ENCODE results near the gene IL4R. TPM values are rescaled to one million over a fixed set of nuclear protein-coding genes. Genes with fewer than 3 reads are reported as not detected.

Gene IL4R
- total and polyA plus RNA-seq, 2 of the 13 experiments (the other 11 are each of a cell fraction or from before 2014, with no cell fraction given), result 15.9 to 49.6 TPM

DNA sequence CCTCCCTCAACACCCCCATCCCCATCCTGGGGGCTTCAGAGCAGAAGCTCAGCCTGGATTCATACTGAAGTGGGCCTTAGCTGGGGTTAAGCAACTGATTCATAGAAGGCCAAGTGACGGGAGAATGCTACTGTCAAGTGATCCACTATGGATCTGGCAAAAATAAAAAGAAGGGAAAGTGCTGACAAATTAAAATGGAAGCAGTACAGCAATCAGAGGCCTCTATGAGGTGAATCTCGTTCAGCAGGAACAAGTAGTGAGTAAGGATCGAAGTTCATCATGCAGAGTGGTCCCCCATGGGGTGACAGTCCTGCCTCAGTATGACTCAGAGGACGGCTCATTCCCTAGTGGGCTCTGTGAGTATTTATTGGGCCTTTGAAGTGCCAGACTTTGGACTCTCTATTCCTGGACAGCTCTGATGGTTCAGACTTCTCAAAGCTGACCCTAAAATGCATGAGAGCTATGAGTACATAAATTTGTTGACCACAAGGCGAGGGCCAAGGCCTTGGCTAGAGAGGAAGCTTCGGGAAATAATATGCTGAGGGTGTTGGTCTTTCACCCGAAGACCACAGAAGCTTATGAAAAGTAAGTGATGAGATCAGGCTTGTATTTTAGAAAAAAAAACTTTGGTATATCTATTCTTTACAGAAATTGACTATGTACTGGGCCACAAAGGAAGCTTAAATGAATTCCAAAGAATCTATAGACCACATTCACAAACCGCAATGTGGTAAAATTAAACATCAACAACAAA lies 39.9 kb upstream of the IL4R start (continued):
- TF ChIP-seq, protein P1, sequence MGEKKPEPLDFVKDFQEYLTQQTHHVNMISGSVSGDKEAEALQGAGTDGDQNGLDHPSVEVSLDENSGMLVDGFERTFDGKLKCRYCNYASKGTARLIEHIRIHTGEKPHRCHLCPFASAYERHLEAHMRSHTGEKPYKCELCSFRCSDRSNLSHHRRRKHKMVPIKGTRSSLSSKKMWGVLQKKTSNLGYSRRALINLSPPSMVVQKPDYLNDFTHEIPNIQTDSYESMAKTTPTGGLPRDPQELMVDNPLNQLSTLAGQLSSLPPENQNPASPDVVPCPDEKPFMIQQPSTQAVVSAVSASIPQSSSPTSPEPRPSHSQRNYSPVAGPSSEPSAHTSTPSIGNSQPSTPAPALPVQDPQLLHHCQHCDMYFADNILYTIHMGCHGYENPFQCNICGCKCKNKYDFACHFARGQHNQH (CRISPR knock-in tag; IDR thresholded peaks at IDR 0.05), result peak; percentile 99
- no peak for TF ChIP-seq SRSF4 (IDR thresholded peaks at IDR 0.05; ENCODE audit: low read depth, low read length, poor library complexity, severe bottlenecking)
- TF ChIP-seq ZNF567 (CRISPR knock-in tag; IDR thresholded peaks at IDR 0.05; ENCODE audit: borderline replicate concordance), result peak; percentile 96
- TF ChIP-seq ZNF3 (CRISPR knock-in tag; IDR thresholded peaks at IDR 0.05), result no peak
- TF ChIP-seq, protein P2, sequence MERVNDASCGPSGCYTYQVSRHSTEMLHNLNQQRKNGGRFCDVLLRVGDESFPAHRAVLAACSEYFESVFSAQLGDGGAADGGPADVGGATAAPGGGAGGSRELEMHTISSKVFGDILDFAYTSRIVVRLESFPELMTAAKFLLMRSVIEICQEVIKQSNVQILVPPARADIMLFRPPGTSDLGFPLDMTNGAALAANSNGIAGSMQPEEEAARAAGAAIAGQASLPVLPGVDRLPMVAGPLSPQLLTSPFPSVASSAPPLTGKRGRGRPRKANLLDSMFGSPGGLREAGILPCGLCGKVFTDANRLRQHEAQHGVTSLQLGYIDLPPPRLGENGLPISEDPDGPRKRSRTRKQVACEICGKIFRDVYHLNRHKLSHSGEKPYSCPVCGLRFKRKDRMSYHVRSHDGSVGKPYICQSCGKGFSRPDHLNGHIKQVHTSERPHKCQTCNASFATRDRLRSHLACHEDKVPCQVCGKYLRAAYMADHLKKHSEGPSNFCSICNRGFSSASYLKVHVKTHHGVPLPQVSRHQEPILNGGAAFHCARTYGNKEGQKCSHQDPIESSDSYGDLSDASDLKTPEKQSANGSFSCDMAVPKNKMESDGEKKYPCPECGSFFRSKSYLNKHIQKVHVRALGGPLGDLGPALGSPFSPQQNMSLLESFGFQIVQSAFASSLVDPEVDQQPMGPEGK (CRISPR knock-in tag; IDR thresholded peaks at IDR 0.05), result peak; percentile 90
- TF ChIP-seq NR2F6 (IDR thresholded peaks at IDR 0.05), result peak; percentile 96
- peak; percentile 97 for TF ChIP-seq NR2F6 (CRISPR knock-in tag; IDR thresholded peaks at IDR 0.05)
- TF ChIP-seq HHEX (CRISPR knock-in tag; IDR thresholded peaks at IDR 0.05), result peak; percentile 81
- TF ChIP-seq, protein P3, sequence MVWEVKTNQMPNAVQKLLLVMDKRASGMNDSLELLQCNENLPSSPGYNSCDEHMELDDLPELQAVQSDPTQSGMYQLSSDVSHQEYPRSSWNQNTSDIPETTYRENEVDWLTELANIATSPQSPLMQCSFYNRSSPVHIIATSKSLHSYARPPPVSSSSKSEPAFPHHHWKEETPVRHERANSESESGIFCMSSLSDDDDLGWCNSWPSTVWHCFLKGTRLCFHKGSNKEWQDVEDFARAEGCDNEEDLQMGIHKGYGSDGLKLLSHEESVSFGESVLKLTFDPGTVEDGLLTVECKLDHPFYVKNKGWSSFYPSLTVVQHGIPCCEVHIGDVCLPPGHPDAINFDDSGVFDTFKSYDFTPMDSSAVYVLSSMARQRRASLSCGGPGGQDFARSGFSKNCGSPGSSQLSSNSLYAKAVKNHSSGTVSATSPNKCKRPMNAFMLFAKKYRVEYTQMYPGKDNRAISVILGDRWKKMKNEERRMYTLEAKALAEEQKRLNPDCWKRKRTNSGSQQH (CRISPR knock-in tag; IDR thresholded peaks at IDR 0.05; ENCODE audit: low read depth), result peak; percentile 68; the same call in 1 of the 2 replicates
- no peak for TF ChIP-seq ZFP62 (CRISPR knock-in tag; IDR thresholded peaks at IDR 0.05)
- TF ChIP-seq ZBTB1 (CRISPR knock-in tag; IDR thresholded peaks at IDR 0.05; ENCODE audit: borderline replicate concordance), result no peak
- TF ChIP-seq, protein P4, sequence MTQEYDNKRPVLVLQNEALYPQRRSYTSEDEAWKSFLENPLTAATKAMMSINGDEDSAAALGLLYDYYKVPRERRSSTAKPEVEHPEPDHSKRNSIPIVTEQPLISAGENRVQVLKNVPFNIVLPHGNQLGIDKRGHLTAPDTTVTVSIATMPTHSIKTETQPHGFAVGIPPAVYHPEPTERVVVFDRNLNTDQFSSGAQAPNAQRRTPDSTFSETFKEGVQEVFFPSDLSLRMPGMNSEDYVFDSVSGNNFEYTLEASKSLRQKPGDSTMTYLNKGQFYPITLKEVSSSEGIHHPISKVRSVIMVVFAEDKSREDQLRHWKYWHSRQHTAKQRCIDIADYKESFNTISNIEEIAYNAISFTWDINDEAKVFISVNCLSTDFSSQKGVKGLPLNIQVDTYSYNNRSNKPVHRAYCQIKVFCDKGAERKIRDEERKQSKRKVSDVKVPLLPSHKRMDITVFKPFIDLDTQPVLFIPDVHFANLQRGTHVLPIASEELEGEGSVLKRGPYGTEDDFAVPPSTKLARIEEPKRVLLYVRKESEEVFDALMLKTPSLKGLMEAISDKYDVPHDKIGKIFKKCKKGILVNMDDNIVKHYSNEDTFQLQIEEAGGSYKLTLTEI (CRISPR knock-in tag; conservative IDR thresholded peaks at IDR 0.05), result no peak
- TF ChIP-seq KLF11 (CRISPR knock-in tag; IDR thresholded peaks at IDR 0.05), result peak; percentile 52; the same call in 1 of the 2 replicates
- TF ChIP-seq FOXA3 (CRISPR knock-in tag; IDR thresholded peaks at IDR 0.05), result peak; percentile 94
- TF ChIP-seq, protein P5, sequence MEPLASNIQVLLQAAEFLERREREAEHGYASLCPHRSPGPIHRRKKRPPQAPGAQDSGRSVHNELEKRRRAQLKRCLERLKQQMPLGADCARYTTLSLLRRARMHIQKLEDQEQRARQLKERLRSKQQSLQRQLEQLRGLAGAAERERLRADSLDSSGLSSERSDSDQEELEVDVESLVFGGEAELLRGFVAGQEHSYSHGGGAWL (CRISPR knock-in tag; IDR thresholded peaks at IDR 0.05), result peak; percentile 37; the same call in 1 of the 2 replicates
- TF ChIP-seq EEA1 (CRISPR knock-in tag; IDR thresholded peaks at IDR 0.05; ENCODE audit: borderline replicate concordance), result no peak
- TF ChIP-seq HNF4G (IDR thresholded peaks at IDR 0.05; ENCODE audit: borderline replicate concordance, low read depth, low read length), result peak; percentile 100
- peak; percentile 100 for TF ChIP-seq HNF4G (CRISPR knock-in tag; IDR thresholded peaks at IDR 0.05; ENCODE audit: borderline replicate concordance, low read depth)
- TF ChIP-seq ZNF382 (CRISPR knock-in tag; IDR thresholded peaks at IDR 0.05; ENCODE audit: borderline replicate concordance), result no peak

Data from HepG2 (cell line).